GM19372 (cell line): ENCODE results near the gene CASP9.

ENCODE experiments used
- ATAC-seq: cut with Tn5 transposase; IDR thresholded peaks from one replicate; pipeline ENCODE4 v1.9.1; 2021; ENCODE audit warnings: mild to moderate bottlenecking, low read depth, moderate library complexity; ENCODE audit not compliant: unreplicated experiment

The CASP9 gene

GRCh38 chr1:15451014-15451722 is 72.8 kb downstream of the CASP9 start:
- no peak for ATAC-seq

- no peak for ATAC-seq
These were observed 74.4 kb downstream of the CASP9 start for GRCh38 chr1:15449567-15449966.

DNA sequence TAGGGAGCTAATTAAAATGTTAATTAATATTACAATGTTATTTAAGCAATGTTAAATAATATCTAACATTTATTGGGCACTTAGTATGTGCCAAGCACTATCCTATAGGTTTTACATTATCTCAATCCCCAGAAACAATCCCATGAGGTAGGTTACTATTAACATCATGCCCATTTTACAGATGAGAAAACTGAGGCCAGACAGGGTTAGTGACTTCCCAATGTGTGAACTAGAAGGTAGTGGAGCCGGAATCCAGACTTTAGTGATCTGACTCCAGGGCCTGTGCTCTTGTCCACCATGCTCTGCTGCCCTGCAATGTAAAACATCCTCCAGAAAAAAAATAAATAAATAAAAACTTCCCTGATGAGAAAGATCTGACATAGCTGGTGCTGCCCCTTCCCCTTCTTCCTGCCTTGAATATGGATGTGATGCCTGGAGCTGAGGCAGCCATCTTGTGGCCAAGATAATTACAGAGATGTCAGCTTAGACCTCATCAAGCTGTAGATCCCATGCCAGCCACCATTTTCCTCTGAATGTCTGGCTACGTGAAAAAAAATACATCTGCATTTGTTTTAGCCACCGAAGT is 75.0 kb downstream of the CASP9 start:
- no peak for ATAC-seq

- no peak for ATAC-seq
These were observed 77.8 kb downstream of the CASP9 start for GRCh38 chr1:15446212-15446611.

DNA sequence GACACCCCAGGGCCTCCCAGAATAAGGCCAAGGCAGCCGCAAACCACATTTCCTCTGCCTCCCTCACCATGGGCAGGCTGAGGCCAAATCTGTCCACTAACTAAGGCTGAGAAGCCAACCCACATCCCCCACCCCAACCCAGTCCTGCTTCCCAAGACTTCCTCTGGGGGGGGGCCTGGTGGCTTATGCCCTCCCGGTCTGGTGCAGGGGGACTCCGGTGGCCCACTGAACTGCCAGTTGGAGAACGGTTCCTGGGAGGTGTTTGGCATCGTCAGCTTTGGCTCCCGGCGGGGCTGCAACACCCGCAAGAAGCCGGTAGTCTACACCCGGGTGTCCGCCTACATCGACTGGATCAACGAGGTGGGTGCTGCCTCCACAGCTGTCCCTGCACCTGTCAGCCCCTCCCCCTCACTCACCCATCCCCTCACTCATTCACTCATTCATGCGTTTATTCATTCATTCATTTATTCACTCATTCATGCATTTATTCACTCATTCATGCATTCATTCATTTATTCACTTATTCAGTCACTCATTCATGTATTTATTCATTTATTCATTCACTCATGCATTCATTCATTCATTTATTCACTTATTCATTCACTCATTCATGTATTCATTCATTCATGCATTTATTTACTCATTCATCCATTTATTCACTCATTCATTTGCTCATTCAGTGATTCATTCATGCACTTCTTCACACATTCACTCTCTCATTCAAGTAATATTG is 78.5 kb downstream of the CASP9 start:
- no peak for ATAC-seq

GRCh38 chr1:15444468-15445389 is 79.3 kb downstream of the CASP9 start:
- no peak for ATAC-seq

- ATAC-seq = no peak
These were observed 80.7 kb downstream of the CASP9 start for GRCh38 chr1:15443281-15443680.

DNA sequence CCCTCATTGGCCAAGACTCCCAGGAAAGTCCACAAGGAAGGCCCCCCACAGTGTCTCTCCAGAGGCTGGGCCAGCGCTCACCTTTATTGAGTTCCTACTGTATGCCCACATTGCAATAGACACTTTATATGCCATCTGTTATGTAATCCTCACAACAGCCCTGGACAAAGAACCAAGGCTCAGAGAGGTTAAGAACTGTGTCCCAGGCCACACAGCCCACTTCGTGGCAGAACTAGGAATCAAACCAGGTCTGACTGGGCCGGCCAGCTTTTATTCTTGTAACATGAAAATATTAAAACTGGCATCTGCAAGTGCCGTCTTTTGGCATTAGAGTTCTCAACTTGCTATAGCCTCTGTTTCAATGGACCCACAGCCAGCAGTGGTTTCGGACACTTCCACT is 81.3 kb downstream of the CASP9 start:
- ATAC-seq = no peak

GRCh38 chr1:15442119-15442518 is 81.9 kb downstream of the CASP9 start:
- no peak for ATAC-seq
